H9 (cell line): ENCODE data around the gene ELOVL2. TPM values are rescaled to one million over a fixed set of nuclear protein-coding genes. Genes with fewer than 3 reads are reported as not detected.

Experiments used
- DNase-seq: peaks from one replicate; pipeline ENCODE4 v3.0.0-alpha.2; 2017
- H2AFZ ChIP-seq: one replicate; pipeline ENCODE4 v1.6.1; 2013; ENCODE audit warnings: mild to moderate bottlenecking, low read length, control low read depth, moderate library complexity
- H2AK5ac ChIP-seq: 2 replicates; pipeline ENCODE4 v1.6.1; 2013; ENCODE audit warnings: low read length, control low read depth, mixed read lengths; ENCODE audit not compliant: insufficient read length
- H2BK120ac ChIP-seq: one replicate; pipeline ENCODE4 v1.6.1; 2013; ENCODE audit warnings: low read depth, mild to moderate bottlenecking, low read length, control low read depth, inconsistent platforms; ENCODE audit not compliant: poor library complexity, severe bottlenecking
- H2BK12ac ChIP-seq: 2 replicates; pipeline ENCODE4 v1.6.1; 2013; ENCODE audit warnings: low read length, control low read depth, mixed read lengths, low read depth; ENCODE audit not compliant: insufficient read length
- H2BK15ac ChIP-seq: 2 replicates; pipeline ENCODE4 v1.6.1; 2013; ENCODE audit warnings: low read depth, low read length, control low read depth
- H2BK20ac ChIP-seq: one replicate; pipeline ENCODE4 v1.6.1; 2013; ENCODE audit warnings: low read depth, mild to moderate bottlenecking, low read length, control low read depth, inconsistent platforms; ENCODE audit not compliant: poor library complexity, severe bottlenecking
- H2BK5ac ChIP-seq: 2 replicates; pipeline ENCODE4 v1.6.1; 2013; ENCODE audit warnings: low read length, control low read depth, mixed read lengths; ENCODE audit not compliant: insufficient read length
- H3K14ac ChIP-seq: 2 replicates; pipeline ENCODE4 v1.6.1; 2013; ENCODE audit warnings: low read length, control low read depth; ENCODE audit not compliant: insufficient read depth
- H3K18ac ChIP-seq: 2 replicates; pipeline ENCODE4 v1.6.1; 2013; ENCODE audit warnings: low read depth, mild to moderate bottlenecking, mixed read lengths, low read length, control low read depth; ENCODE audit not compliant: insufficient read length
- H3K23ac ChIP-seq: 2 replicates; pipeline ENCODE4 v1.6.1; 2013; ENCODE audit warnings: low read length, control low read depth, mixed read lengths, low read depth; ENCODE audit not compliant: insufficient read length
- H3K23me2 ChIP-seq: 2 replicates; pipeline ENCODE4 v1.6.1; 2013; ENCODE audit warnings: low read depth, mild to moderate bottlenecking, mixed read lengths, low read length, control low read depth; ENCODE audit not compliant: insufficient read length, poor library complexity, severe bottlenecking
- H3K27ac ChIP-seq: 2 replicates; pipeline ENCODE4 v1.5.1; 2013; ENCODE audit warnings: low read length, control low read depth, mixed read lengths, low read depth; ENCODE audit not compliant: insufficient read length
- H3K27me3 ChIP-seq: 2 replicates; pipeline ENCODE4 v1.6.1; 2013; ENCODE audit warnings: low read length, control low read depth, inconsistent platforms; ENCODE audit not compliant: insufficient read depth
- H3K4ac ChIP-seq: 2 replicates; pipeline ENCODE4 v1.6.1; 2013; ENCODE audit warnings: low read depth, mild to moderate bottlenecking, control low read depth, inconsistent platforms, low read length, moderate library complexity
- H3K4me1 ChIP-seq: 2 replicates; pipeline ENCODE4 v1.6.1; 2013; ENCODE audit warnings: low read length, control low read depth, inconsistent platforms; ENCODE audit not compliant: insufficient read depth
- H3K4me2 ChIP-seq: 2 replicates; pipeline ENCODE4 v1.6.1; 2013; ENCODE audit warnings: low read length, control low read depth, mixed read lengths; ENCODE audit not compliant: insufficient read length, insufficient read depth
- H3K56ac ChIP-seq: 2 replicates; pipeline ENCODE4 v1.6.1; 2013; ENCODE audit warnings: low read depth, mild to moderate bottlenecking, mixed read lengths, low read length, control low read depth; ENCODE audit not compliant: insufficient read length
- H3K79me1 ChIP-seq: 2 replicates; pipeline ENCODE4 v1.6.1; 2013; ENCODE audit warnings: low read depth, mild to moderate bottlenecking, moderate library complexity, low read length, control low read depth, inconsistent platforms; ENCODE audit not compliant: insufficient read depth, poor library complexity, severe bottlenecking
- H3K79me2 ChIP-seq: 2 replicates; pipeline ENCODE4 v1.6.1; 2013; ENCODE audit warnings: low read length, control low read depth, inconsistent platforms; ENCODE audit not compliant: insufficient read depth
- H3K9ac ChIP-seq: 2 replicates; pipeline ENCODE4 v1.6.1; 2013; ENCODE audit warnings: low read length, control low read depth, mixed read lengths; ENCODE audit not compliant: insufficient read length; ENCODE audit errors: extremely low read depth
- H3K9me3 ChIP-seq: one replicate; pipeline ENCODE4 v1.6.1; 2013; ENCODE audit warnings: low read depth, low read length, inconsistent platforms; ENCODE audit not compliant: control insufficient read depth
- H3T11ph ChIP-seq: one replicate; pipeline ENCODE4 v1.6.1; 2013; ENCODE audit warnings: mild to moderate bottlenecking, low read length, control low read depth, inconsistent platforms
- H4K20me1 ChIP-seq: one replicate; pipeline ENCODE4 v1.6.1; 2013; ENCODE audit not compliant: control insufficient read depth, insufficient read length, insufficient read depth
- H4K5ac ChIP-seq: 2 replicates; pipeline ENCODE4 v1.6.1; 2013; ENCODE audit warnings: low read depth, mild to moderate bottlenecking, mixed read lengths, low read length, control low read depth; ENCODE audit not compliant: insufficient read length
- H4K8ac ChIP-seq: replicated peaks from 2 replicates; pipeline ENCODE4 v1.6.1; 2013; ENCODE audit warnings: low read length, control low read depth, mixed read lengths, low read depth; ENCODE audit not compliant: insufficient read length
- H4K91ac ChIP-seq: 2 replicates; pipeline ENCODE4 v1.6.1; 2013; ENCODE audit warnings: low read depth, mild to moderate bottlenecking, moderate library complexity, mixed read lengths, low read length, control low read depth; ENCODE audit not compliant: insufficient read length
- H3K27ac Mint-ChIP-seq, 3 experiments: 2 replicates in 2 of 3; 3 replicates in 1 of 3; pipeline ENCODE4 v1.8.0; 2020 to 2021; ENCODE audit warnings: mixed read lengths in 3 of 3, mild to moderate bottlenecking in 1 of 3, moderate library complexity in 1 of 3
- H3K27me3 Mint-ChIP-seq: 2 replicates; pipeline ENCODE4 v1.8.0; 2021; ENCODE audit warnings: low read depth, mild to moderate bottlenecking, moderate library complexity, mixed read lengths
- H3K36me3 Mint-ChIP-seq, 3 experiments: 2 replicates in 2 of 3; 3 replicates in 1 of 3; pipeline ENCODE4 v1.8.0; 2020 to 2021; ENCODE audit warnings: low read depth in 3 of 3, mixed read lengths in 3 of 3; ENCODE audit not compliant: insufficient read depth in 1 of 3
- H3K4me1 Mint-ChIP-seq, 2 experiments: 2 replicates each; pipeline ENCODE4 v1.8.0; 2020; ENCODE audit warnings: mixed read lengths in 2 of 2
- H3K4me3 Mint-ChIP-seq, 2 experiments: 2 replicates in 1 of 2; 3 replicates in 1 of 2; pipeline ENCODE4 v1.8.0; 2020 to 2021; ENCODE audit warnings: mild to moderate bottlenecking in 2 of 2, mixed read lengths in 2 of 2, moderate library complexity in 1 of 2
- H3K9me3 Mint-ChIP-seq, 2 experiments: 2 replicates in 1 of 2; 3 replicates in 1 of 2; pipeline ENCODE4 v1.8.0; 2020; ENCODE audit warnings: mild to moderate bottlenecking in 2 of 2, mixed read lengths in 2 of 2, moderate library complexity in 1 of 2
- CTCF ChIP-seq: fragments of 200-600 bp; sonication (generic); conservative IDR thresholded peaks from 3 replicates; pipeline ENCODE4 v1.8.0; 2021; ENCODE audit warnings: antibody characterized with exemption, mild to moderate bottlenecking
- WGBS: extraction: QIAGEN DNeasy Blood & Tissue Kit; methylation state at CpG from one replicate; pipeline ENCODE4 v1.1.7; 2013; ENCODE audit warnings: missing lambda C conversion rate, low lambda C conversion rate, mixed read lengths; ENCODE audit not compliant: insufficient read length; ENCODE audit errors: extremely low coverage; 5-methylcytosine and 5-hydroxymethylcytosine counted together
- total RNA-seq: library from RNA; stranded (reverse); gene quantifications from 2 replicates; pipeline ENCODE4 v1.2.1, GENCODE V29; 2021

Gene ELOVL2
- total RNA-seq, 1 experiment from 2014 or later, result 0.57 TPM

GRCh38 chr6:11078266-11078665 is 34.2 kb upstream of the ELOVL2 start:
- H2BK120ac ChIP-seq, result no peak overlapping the region
- H3K9ac ChIP-seq, result no peak overlapping the region
- H4K5ac ChIP-seq, result no peak overlapping the region
- Mint-ChIP-seq H3K9me3 (no peaks in the 10 kb centered on the region; a peak in 1 of 5 replicates), H3K27ac (no peak overlapping the region), H3K27me3 (no peaks in the 10 kb centered on the region), H3K36me3 (no peaks in the 10 kb centered on the region), H3K4me3 (no peak overlapping the region), H3K4me1 (peaks cover 16% of the 10 kb centered on the region in 2 experiments)
- H3T11ph ChIP-seq, result no peak overlapping the region
- H2BK20ac ChIP-seq, result no peak overlapping the region
- no peaks in the 10 kb centered on the region for H4K20me1 ChIP-seq
- H3K23me2 ChIP-seq, result no peaks in the 10 kb centered on the region
- H3K27ac ChIP-seq, result no peak overlapping the region
- no peak for TF ChIP-seq CTCF
- H2BK15ac ChIP-seq, result no peak overlapping the region
- H3K4me1 ChIP-seq, result no peaks in the 10 kb centered on the region; the same call in 1 of the 2 replicates
- no peak overlapping the region for H2BK12ac ChIP-seq
- no peak overlapping the region for H3K4me2 ChIP-seq
- DNase-seq, result no peak
- no peak overlapping the region for H4K91ac ChIP-seq
- no peak overlapping the region for H3K14ac ChIP-seq
- H3K4ac ChIP-seq, result no peak overlapping the region
- H2AFZ ChIP-seq, result no peak overlapping the region
- WGBS, result no CpG with 5 or more reads among the region's 4 CpGs
- H3K56ac ChIP-seq, result no peak overlapping the region
- H4K8ac ChIP-seq, result no peak overlapping the region
- no peak overlapping the region for H3K18ac ChIP-seq
- H2BK5ac ChIP-seq, result no peak overlapping the region
- H3K23ac ChIP-seq, result no peak overlapping the region
- H3K79me2 ChIP-seq, result no peaks in the 10 kb centered on the region
- H3K27me3 ChIP-seq, result no peaks in the 10 kb centered on the region
- no peak overlapping the region for H2AK5ac ChIP-seq
- H3K9me3 ChIP-seq, result no peaks in the 10 kb centered on the region
- no peaks in the 10 kb centered on the region for H3K79me1 ChIP-seq
